ENCODE measurements around the gene TBCD.

Gene TBCD

GRCh38 chr17:82858376-82859126, 106.7 kb downstream of the TBCD start:
- DNase-seq (ENCODE audit: low spot score): no peak

- DNase-seq (ENCODE audit: low spot score): no peak
Observed at GRCh38 chr17:82859431-82860403, 107.9 kb downstream of the TBCD start.

- DNase-seq (ENCODE audit: low spot score): no peak
Observed at GRCh38 chr17:82860606-82861392, 108.9 kb downstream of the TBCD start.

GRCh38 chr17:82861393-82861775, 109.5 kb downstream of the TBCD start:
- DNase-seq (ENCODE audit: low spot score): no peak

- DNase-seq (ENCODE audit: low spot score): no peak
Observed at GRCh38 chr17:82862191-82862590, 110.3 kb downstream of the TBCD start.

GRCh38 chr17:82862737-82863382, 111.0 kb downstream of the TBCD start:
- DNase-seq (ENCODE audit: low spot score): no peak

- DNase-seq (ENCODE audit: low spot score): no peak
Observed at GRCh38 chr17:82863383-82863940, 111.6 kb downstream of the TBCD start.

- DNase-seq (ENCODE audit: low spot score): no peak
Observed at GRCh38 chr17:82863941-82864712, 112.3 kb downstream of the TBCD start.

GRCh38 chr17:82864713-82865248, 112.9 kb downstream of the TBCD start:
- DNase-seq (ENCODE audit: low spot score): no peak

GRCh38 chr17:82865274-82865673, 113.4 kb downstream of the TBCD start:
- no peak for DNase-seq (ENCODE audit: low spot score)

- DNase-seq (ENCODE audit: low spot score): no peak
Observed at GRCh38 chr17:82865774-82866395, 114.0 kb downstream of the TBCD start.

- no peak for DNase-seq (ENCODE audit: low spot score)
Observed at GRCh38 chr17:82866590-82867191, 114.8 kb downstream of the TBCD start.

- DNase-seq (ENCODE audit: low spot score): no peak
Observed at GRCh38 chr17:82867763-82868325, 116.0 kb downstream of the TBCD start.

GRCh38 chr17:82868715-82869131, 116.9 kb downstream of the TBCD start:
- no peak for DNase-seq (ENCODE audit: low spot score)

- DNase-seq (ENCODE audit: low spot score): no peak
Observed at GRCh38 chr17:82869536-82869935, 117.7 kb downstream of the TBCD start.

- no peak for DNase-seq (ENCODE audit: low spot score)
Observed at GRCh38 chr17:82870091-82870491, 118.2 kb downstream of the TBCD start.

GRCh38 chr17:82870541-82870940, 118.7 kb downstream of the TBCD start:
- no peak for DNase-seq (ENCODE audit: low spot score)

- DNase-seq (ENCODE audit: low spot score): no peak
Observed at GRCh38 chr17:82871056-82871775, 119.4 kb downstream of the TBCD start.

All from putamen (tissue), 1 donor.